ENCODE results near the gene SNRNP200. TPM values are rescaled to one million over a fixed set of nuclear protein-coding genes. Genes with fewer than 3 reads are reported as not detected.

Gene SNRNP200
- total and polyA plus RNA-seq, 4 donors = 28.1 to 75.2 (median 47.5) TPM

GRCh38 chr2:96325884-96326255 is 20.5 kb upstream of the SNRNP200 start:
- 58% methylated on average over 8 of the region's 8 CpGs for WGBS
- Histone ChIP-seq H3K36me3 (ENCODE audit: control insufficient read depth in 4 of 4, insufficient read depth in 3 of 4, low read depth in 1 of 4, low read length in 3 of 4) (no peaks in the 10 kb centered on the region), H3K9ac (ENCODE audit: low read depth in 1 of 2, low read length in 2 of 2) (no peak overlapping the region), H3K27me3 (ENCODE audit: control insufficient read depth in 4 of 4, insufficient read depth in 4 of 4, low read length in 3 of 4) (peaks cover 0 to 2% (median 0%) of the 10 kb centered on the region in 4 donors), H3K27ac (ENCODE audit: low read depth in 1 of 2, low read length in 2 of 2) (no peak overlapping the region), H3K4me1 (ENCODE audit: control insufficient read depth in 4 of 4, insufficient read depth in 4 of 4, low read length in 3 of 4) (peaks cover 0 to 17% (median 12%) of the 10 kb centered on the region in 4 donors), H3K4me3 (ENCODE audit: low read depth in 1 of 3, low read length in 3 of 3) (peak overlapping the region in 1 of 3 donors; percentile 38), H3K9me3 (ENCODE audit: control insufficient read depth in 4 of 4, low read length in 3 of 4) (no peaks in the 10 kb centered on the region)
- TF ChIP-seq RAD21 (IDR thresholded peaks at IDR 0.05) (no peak), ZBTB33 (IDR thresholded peaks at IDR 0.05) (no peak), REST (IDR thresholded peaks at IDR 0.05) (no peak), HNF4G (IDR thresholded peaks at IDR 0.05) (no peak), FOXA2 (IDR thresholded peaks at IDR 0.05) (no peak), JUND (IDR thresholded peaks at IDR 0.05) (no peak), EGR1 (IDR thresholded peaks at IDR 0.05; ENCODE audit: low read depth in 2 of 2) (no peak), SP1 (IDR thresholded peaks at IDR 0.05) (no peak), ATF3 (IDR thresholded peaks at IDR 0.05) (no peak), FOXA1 (IDR thresholded peaks at IDR 0.05) (no peak), CTCF (IDR thresholded peaks at IDR 0.05; ENCODE audit: low read depth, low read length, missing input control) (no peak), GABPA (IDR thresholded peaks at IDR 0.05 in 1 of 2, conservative IDR thresholded peaks at IDR 0.05 in 1 of 2) (no peak), YY1 (IDR thresholded peaks at IDR 0.05) (no peak), RXRA (IDR thresholded peaks at IDR 0.05) (no peak), HNF4A (conservative IDR thresholded peaks at IDR 0.05) (no peak), MAX (IDR thresholded peaks at IDR 0.05) (no peak)
- DNase-seq (ENCODE audit: low spot score) = no peak
